H1 (cell line): Measurements from ENCODE around the gene ITGB7. TPM values are rescaled to one million over a fixed set of nuclear protein-coding genes. Genes with fewer than 3 reads are reported as not detected.

Experiments used
- CTCF ChIA-PET: fragments of 300-600 bp; sonication (Branson Sonifier 250); formaldehyde crosslinking; loops from one replicate; lab custom pipeline; 2021; ENCODE audit not compliant: partially characterized antibody; lab: Charles Lee
- POLR2A ChIA-PET: fragments of 300-600 bp; sonication (Branson Sonifier 250); formaldehyde crosslinking; loops from one replicate; lab custom pipeline; 2021; ENCODE audit warnings: inconsistent platforms; ENCODE audit not compliant: partially characterized antibody; lab: Charles Lee
- DNase-seq, 2 experiments: peaks; one replicate each; pipeline versions ENCODE4 v3.0.0 to v3.0.0-alpha.2; 2010 to 2022; ENCODE audit warnings: low spot score in 2 of 2, low read depth in 1 of 2, mixed read lengths in 1 of 2
- FAIRE-seq: peaks from 2 replicates; lab custom pipeline; 2011; peaks lifted over from hg19 to GRCh38; lab: Jason Lieb, UNC
- H2AFZ ChIP-seq: 2 replicates; pipeline ENCODE4 v1.8.1; 2012; ENCODE audit warnings: low read length, inconsistent platforms
- H2AK5ac ChIP-seq: 2 replicates; pipeline ENCODE4 v1.6.1; 2013; ENCODE audit warnings: low read depth, low read length
- H2BK120ac ChIP-seq: replicated peaks from 2 replicates; pipeline ENCODE3; 2013; ENCODE audit warnings: low read depth, low read length, inconsistent platforms
- H2BK12ac ChIP-seq: 2 replicates; pipeline ENCODE4 v1.6.1; 2013; ENCODE audit warnings: low read depth, low read length
- H2BK15ac ChIP-seq: 2 replicates; pipeline ENCODE4 v1.6.1; 2013; ENCODE audit warnings: low read length
- H2BK20ac ChIP-seq: 2 replicates; pipeline ENCODE4 v1.6.1; 2013; ENCODE audit warnings: low read length
- H2BK5ac ChIP-seq: 2 replicates; pipeline ENCODE4 v1.6.1; 2013; ENCODE audit warnings: low read depth, low read length
- H3K14ac ChIP-seq: 2 replicates; pipeline ENCODE4 v1.6.1; 2013; ENCODE audit warnings: inconsistent platforms; ENCODE audit not compliant: insufficient read length
- H3K18ac ChIP-seq: 2 replicates; pipeline ENCODE4 v1.6.1; 2013; ENCODE audit warnings: low read length; ENCODE audit errors: extremely low read depth
- H3K23ac ChIP-seq: 2 replicates; pipeline ENCODE4 v1.6.1; 2013; ENCODE audit warnings: inconsistent platforms; ENCODE audit not compliant: insufficient read length
- H3K23me2 ChIP-seq: 2 replicates; pipeline ENCODE4 v1.6.1; 2013; ENCODE audit warnings: low read depth, low read length
- H3K27ac ChIP-seq: 2 replicates; pipeline ENCODE4 v1.6.1; 2011; ENCODE audit warnings: low read depth, low read length, inconsistent platforms
- H3K27me3 ChIP-seq, 4 experiments: replicated peaks in 1 of 4; 1 replicate in 1 of 4; 2 replicates in 3 of 4; pipeline versions ENCODE4 v1.6.1 to v1.8.1; 2011 to 2013; ENCODE audit warnings: low read length in 3 of 4, mild to moderate bottlenecking in 3 of 4, inconsistent platforms in 2 of 4, mixed read lengths in 2 of 4, moderate library complexity in 1 of 4; ENCODE audit not compliant: control insufficient read depth in 3 of 4, insufficient read depth in 3 of 4; ENCODE audit errors: extremely low read depth in 1 of 4
- H3K36me3 ChIP-seq, 4 experiments: 2 replicates each; pipeline versions ENCODE4 v1.6.1 to v1.8.1; 2011 to 2013; ENCODE audit warnings: mild to moderate bottlenecking in 4 of 4, low read length in 3 of 4, moderate library complexity in 2 of 4, control low read depth in 1 of 4, inconsistent platforms in 1 of 4; ENCODE audit not compliant: insufficient read depth in 4 of 4, control insufficient read depth in 2 of 4
- H3K4ac ChIP-seq: replicated peaks from 2 replicates; pipeline ENCODE3; 2013; ENCODE audit warnings: low read length, low read depth, mixed read lengths, inconsistent platforms; ENCODE audit not compliant: insufficient read length
- H3K4me1 ChIP-seq, 4 experiments: replicated peaks in 1 of 4; 1 replicate in 1 of 4; 2 replicates in 3 of 4; pipeline versions ENCODE4 v1.6.1 to v1.8.1; 2011 to 2013; ENCODE audit warnings: low read length in 3 of 4, inconsistent platforms in 2 of 4, mixed read lengths in 1 of 4; ENCODE audit not compliant: insufficient read depth in 4 of 4, control insufficient read depth in 3 of 4
- H3K4me2 ChIP-seq, 2 experiments: 2 replicates each; pipeline versions ENCODE4 v1.6.1 to v1.8.1; 2011 to 2013; ENCODE audit warnings: low read depth in 2 of 2, low read length in 2 of 2, control low read depth in 1 of 2, inconsistent platforms in 1 of 2, mild to moderate bottlenecking in 1 of 2; ENCODE audit not compliant: insufficient read depth in 1 of 2
- H3K4me3 ChIP-seq, 4 experiments: fragments of 200-600, 300-600 bp in 1 of 4; sonication (generic), shearing (Covaris generic), sonication (Bioruptor Twin) in 1 of 4; 2 replicates each; pipeline versions ENCODE4 v1.5.1 to v1.8.1; 2011 to 2016; ENCODE audit warnings: low read length in 4 of 4, low read depth in 3 of 4, control low read depth in 2 of 4, inconsistent platforms in 2 of 4, mild to moderate bottlenecking in 2 of 4, mixed read lengths in 1 of 4, moderate library complexity in 1 of 4; ENCODE audit not compliant: insufficient read depth in 2 of 4; ENCODE audit errors: extremely low read depth in 1 of 4
- H3K56ac ChIP-seq: replicated peaks from 2 replicates; pipeline ENCODE3; 2013; ENCODE audit warnings: low read depth, mild to moderate bottlenecking, mixed read lengths, low read length, inconsistent platforms; ENCODE audit not compliant: insufficient read length
- H3K79me1 ChIP-seq: 2 replicates; pipeline ENCODE4 v1.6.1; 2013; ENCODE audit warnings: low read depth, low read length, control low read depth
- H3K79me2 ChIP-seq, 2 experiments: 2 replicates each; pipeline versions ENCODE4 v1.6.1 to v1.8.1; 2012 to 2013; ENCODE audit warnings: low read length in 2 of 2, mild to moderate bottlenecking in 2 of 2, inconsistent platforms in 1 of 2; ENCODE audit not compliant: insufficient read depth in 2 of 2, control insufficient read depth in 1 of 2
- H3K9ac ChIP-seq, 4 experiments: replicated peaks in 1 of 4; 1 replicate in 1 of 4; 2 replicates in 3 of 4; pipeline versions ENCODE4 v1.6.1 to v1.8.1; 2011 to 2013; ENCODE audit warnings: low read depth in 3 of 4, low read length in 3 of 4, control low read depth in 2 of 4, mild to moderate bottlenecking in 2 of 4, moderate library complexity in 2 of 4, inconsistent platforms in 1 of 4; ENCODE audit errors: extremely low read depth in 1 of 4
- H3K9me3 ChIP-seq, 2 experiments: 2 replicates each; pipeline versions ENCODE4 v1.6.1 to v1.8.1; 2012 to 2013; ENCODE audit warnings: mild to moderate bottlenecking in 2 of 2, moderate library complexity in 2 of 2, control low read depth in 1 of 2, inconsistent platforms in 1 of 2, low read depth in 1 of 2, low read length in 1 of 2, mixed read lengths in 1 of 2; ENCODE audit not compliant: insufficient read depth in 2 of 2
- H4K20me1 ChIP-seq, 2 experiments: replicated peaks in 1 of 2; 2 replicates each; pipeline versions ENCODE3 to v1.8.1; 2011 to 2013; ENCODE audit warnings: inconsistent platforms in 2 of 2, low read length in 2 of 2, mild to moderate bottlenecking in 1 of 2; ENCODE audit not compliant: insufficient read depth in 2 of 2, control insufficient read depth in 1 of 2
- H4K5ac ChIP-seq: 2 replicates; pipeline ENCODE4 v1.6.1; 2013; ENCODE audit warnings: low read length, low read depth, mixed read lengths, inconsistent platforms; ENCODE audit not compliant: insufficient read length
- H4K8ac ChIP-seq: 2 replicates; pipeline ENCODE4 v1.8.0; 2013; ENCODE audit warnings: mild to moderate bottlenecking, moderate library complexity, low read length, inconsistent platforms; ENCODE audit not compliant: insufficient read depth; ENCODE audit errors: extremely low read depth
- H4K91ac ChIP-seq: replicated peaks from 2 replicates; pipeline ENCODE3; 2013; ENCODE audit warnings: low read length, mixed read lengths, inconsistent platforms; ENCODE audit not compliant: insufficient read length
- CBX5 ChIP-seq: fragments of 300-800, 300-1000 bp; sonication (generic); IDR thresholded peaks from 2 replicates; pipeline ENCODE4 v1.7.1; 2016; ENCODE audit warnings: antibody characterized with exemption, low read length, low read depth
- CEBPB ChIP-seq: IDR thresholded peaks from 2 replicates; pipeline ENCODE4 v1.6.1; 2012; ENCODE audit warnings: low read depth, low read length
- KDM4A ChIP-seq: IDR thresholded peaks from one replicate; pipeline ENCODE4 v1.7.1; 2012; ENCODE audit warnings: low read depth, mild to moderate bottlenecking, moderate library complexity, low read length, inconsistent platforms; ENCODE audit not compliant: severe bottlenecking
- KDM5A ChIP-seq: fragments of 200-600 bp; IDR thresholded peaks from 2 replicates; pipeline ENCODE4 v1.7.1; 2012; ENCODE audit warnings: mild to moderate bottlenecking, low read length, inconsistent platforms, mixed read lengths
- RFX5 ChIP-seq: IDR thresholded peaks from 2 replicates; pipeline ENCODE4 v1.6.1; 2011; ENCODE audit warnings: low read depth, low read length, improper control_type of control experiment, borderline replicate concordance
- SAP30 ChIP-seq: fragments of 300-600 bp; sonication (generic); IDR thresholded peaks from 2 replicates; pipeline ENCODE4 v1.7.1; 2012; ENCODE audit warnings: low read length, moderate library complexity, mild to moderate bottlenecking, inconsistent platforms; ENCODE audit not compliant: insufficient read depth, insufficient replicate concordance
- SIN3A ChIP-seq, 2 experiments: IDR thresholded peaks in 1 of 2; conservative IDR thresholded peaks in 1 of 2; 2 replicates each; pipeline ENCODE4 v1.6.1; 2011 to 2012; ENCODE audit warnings: low read length in 2 of 2, improper control_type of control experiment in 1 of 2, low read depth in 1 of 2, mild to moderate bottlenecking in 1 of 2
- SIRT6 ChIP-seq: IDR thresholded peaks from one replicate; pipeline ENCODE4 v1.7.1; 2012; ENCODE audit warnings: low read length, inconsistent platforms
- TAF1 ChIP-seq: IDR thresholded peaks from 2 replicates; pipeline ENCODE4 v1.6.1; 2011; ENCODE audit warnings: mild to moderate bottlenecking, low read depth, low read length
- WGBS, 2 experiments: shearing (Covaris generic) in 1 of 2; methylation state at CpG; one replicate each; pipeline versions ENCODE4 v1.1.6 to v1.1.7; 2013 to 2015; ENCODE audit warnings: low lambda C conversion rate in 2 of 2, mixed read lengths in 2 of 2, inconsistent platforms in 1 of 2, low coverage in 1 of 2, missing lambda C conversion rate in 1 of 2; ENCODE audit not compliant: insufficient replicate concordance in 2 of 2, insufficient coverage in 1 of 2, insufficient read length in 1 of 2; ENCODE audit errors: extremely low coverage in 1 of 2, missing lambda C conversion rate in 1 of 2; 5-methylcytosine and 5-hydroxymethylcytosine counted together
- polyA plus RNA-seq, 7 experiments: library from polyadenylated mRNA; depleted of rRNA in 3 of 7; stranded (reverse) in 5 of 7; unstranded in 2 of 7; fragments of >200 nt in 5 of 7; fragments of 200-250 nt in 2 of 7; gene quantifications; 1 replicate in 5 of 7; 2 replicates in 1 of 7; 4 replicates in 1 of 7; pipeline versions ENCODE4 v1.2.1 to v1.2.3, GENCODE V29; 2011 to 2013; ENCODE audit warnings: missing spikeins in 2 of 7, mixed read lengths in 2 of 7
- total RNA-seq: library from RNA; stranded (reverse); fragmentation: NEBNext Ultra II Directional; extraction: Animal tissue kit (Norgen Biotek cat#: 25700); gene quantifications from 2 replicates; pipeline ENCODE4 v1.2.1, GENCODE V29; 2021
- TF ChIP-seq, protein P1 (sequence below): IDR thresholded peaks from 2 replicates; pipeline ENCODE4 v1.6.1; 2012; ENCODE audit warnings: inconsistent platforms
- TF ChIP-seq, protein P2 (sequence below): IDR thresholded peaks from 2 replicates; pipeline ENCODE4 v1.6.1; 2012; ENCODE audit warnings: low read length, inconsistent platforms

Gene ITGB7
- total and polyA plus RNA-seq, 2 of the 8 experiments (the other 6 are each of a cell fraction or from before 2014, with no cell fraction given): 0.35 to 0.54 TPM

DNA sequence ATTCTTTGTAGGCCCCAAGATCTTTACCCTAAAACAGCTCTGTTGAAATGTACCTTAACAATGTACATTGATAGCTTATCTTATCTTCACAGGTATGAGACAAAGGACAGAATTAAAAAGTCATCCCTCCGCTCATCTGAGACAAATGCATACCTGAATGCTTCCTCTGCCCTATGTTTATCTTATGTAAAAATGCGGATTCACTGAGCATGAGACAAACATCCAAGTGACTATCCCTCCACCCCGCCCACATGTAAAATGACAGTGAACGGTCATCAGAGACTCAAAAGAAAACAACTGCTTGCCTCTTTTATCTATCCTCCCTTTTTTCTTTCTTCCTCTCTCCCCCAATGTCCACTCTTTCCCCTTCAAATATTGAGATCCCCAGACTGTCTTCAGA, 63.7 kb downstream of the ITGB7 start:
- WGBS, 2 experiments: 81% methylated on average over 4 of the region's 4 CpGs; no CpG with 5 or more reads in 1 of the 2 experiments
- no peak overlapping the region for H3K18ac ChIP-seq
- no peak overlapping the region for H2AFZ ChIP-seq
- H3K23ac ChIP-seq: no peak overlapping the region
- CTCF ChIA-PET: interaction anchor here (0.7 to 0.9 kb wide), 2 partner anchors 16 to 80 kb away, joined by 3 read pairs; no protein-coding TSS in a partner anchor
- H3K79me1 ChIP-seq: no peaks in the 10 kb centered on the region
- H4K20me1 ChIP-seq: no peaks in the 10 kb centered on the region
- H3K56ac ChIP-seq: no peak overlapping the region
- H3K9ac ChIP-seq: no peak overlapping the region
- no peak overlapping the region for H2BK5ac ChIP-seq
- DNase-seq (no peak), FAIRE-seq (no peak)
- no peaks in the 10 kb centered on the region for H3K36me3 ChIP-seq
- no peak overlapping the region for H4K5ac ChIP-seq
- no peak overlapping the region for H3K14ac ChIP-seq
- H3K4me3 ChIP-seq: no peak overlapping the region
- no peak overlapping the region for H2BK120ac ChIP-seq
- no peaks in the 10 kb centered on the region for H3K23me2 ChIP-seq
- no peak overlapping the region for H3K4ac ChIP-seq
- no peak overlapping the region for H3K27ac ChIP-seq
- H4K91ac ChIP-seq: no peak overlapping the region
- H3K4me2 ChIP-seq: no peak overlapping the region
- H3K27me3 ChIP-seq: no peaks in the 10 kb centered on the region
- H2BK20ac ChIP-seq: no peak overlapping the region
- H2BK15ac ChIP-seq: no peak overlapping the region
- no peak overlapping the region for H2AK5ac ChIP-seq
- no peak overlapping the region for H4K8ac ChIP-seq
- no peaks in the 10 kb centered on the region for H3K79me2 ChIP-seq
- H2BK12ac ChIP-seq: no peak overlapping the region
- H3K9me3 ChIP-seq: peaks cover 11 to 14% of the 10 kb centered on the region in 2 experiments
- no peaks in the 10 kb centered on the region for H3K4me1 ChIP-seq
- POLR2A ChIA-PET: interaction anchor here (0.9 kb wide), 1 partner anchor 146 kb away, joined by 3 read pairs; no protein-coding TSS in a partner anchor
- no peak for TF ChIP-seq SIN3A (conservative IDR thresholded peaks at IDR 0.05 in 1 of 2, IDR thresholded peaks at IDR 0.05 in 1 of 2; ENCODE audit: low read depth in 1 of 2, low read length in 2 of 2)
- TF ChIP-seq SIRT6: no peak
- no peak for TF ChIP-seq CEBPB
- TF ChIP-seq, protein P1, sequence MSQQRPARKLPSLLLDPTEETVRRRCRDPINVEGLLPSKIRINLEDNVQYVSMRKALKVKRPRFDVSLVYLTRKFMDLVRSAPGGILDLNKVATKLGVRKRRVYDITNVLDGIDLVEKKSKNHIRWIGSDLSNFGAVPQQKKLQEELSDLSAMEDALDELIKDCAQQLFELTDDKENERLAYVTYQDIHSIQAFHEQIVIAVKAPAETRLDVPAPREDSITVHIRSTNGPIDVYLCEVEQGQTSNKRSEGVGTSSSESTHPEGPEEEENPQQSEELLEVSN: no peak
- TF ChIP-seq, protein P2, sequence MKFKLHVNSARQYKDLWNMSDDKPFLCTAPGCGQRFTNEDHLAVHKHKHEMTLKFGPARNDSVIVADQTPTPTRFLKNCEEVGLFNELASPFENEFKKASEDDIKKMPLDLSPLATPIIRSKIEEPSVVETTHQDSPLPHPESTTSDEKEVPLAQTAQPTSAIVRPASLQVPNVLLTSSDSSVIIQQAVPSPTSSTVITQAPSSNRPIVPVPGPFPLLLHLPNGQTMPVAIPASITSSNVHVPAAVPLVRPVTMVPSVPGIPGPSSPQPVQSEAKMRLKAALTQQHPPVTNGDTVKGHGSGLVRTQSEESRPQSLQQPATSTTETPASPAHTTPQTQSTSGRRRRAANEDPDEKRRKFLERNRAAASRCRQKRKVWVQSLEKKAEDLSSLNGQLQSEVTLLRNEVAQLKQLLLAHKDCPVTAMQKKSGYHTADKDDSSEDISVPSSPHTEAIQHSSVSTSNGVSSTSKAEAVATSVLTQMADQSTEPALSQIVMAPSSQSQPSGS: no peak
- no peak for TF ChIP-seq SAP30
- no peak for TF ChIP-seq TAF1
- TF ChIP-seq RFX5: no peak
- no peak for TF ChIP-seq KDM4A
- no peak for TF ChIP-seq KDM5A
- no peak for TF ChIP-seq CBX5
